ENCODE measurements around the gene LMAN1L. TPM values are rescaled to one million over a fixed set of nuclear protein-coding genes. Genes with fewer than 3 reads are reported as not detected.

LMAN1L gene
- under 1 TPM in 1 of 2 donors, not detected in 1; under 0.01 TPM for total RNA-seq

GRCh38 chr15:74812533-74812932 lies at the start of gene LMAN1L:
Gene LMAN1L, plus strand, starts transcription at chr15:74812835. Its CDS starts 20 bp downstream, at chr15:74812855.

GRCh38 chr15:74781431-74782258 lies 31.0 kb upstream of the LMAN1L start, which contains the start of gene CSK:
Gene CSK, plus strand, starts transcription at chr15:74782080. Its CDS starts 16,218 bp downstream, at chr15:74798298.

GRCh38 chr15:74826364-74826819 lies 13.8 kb downstream of the LMAN1L start, which contains the start of gene CPLX3:
Gene CPLX3, plus strand, starts transcription at chr15:74826627. Its CDS starts 77 bp downstream, at chr15:74826704.

GRCh38 chr15:74842581-74843444 lies 30.2 kb downstream of the LMAN1L start, which contains the start of gene ULK3:
Gene ULK3, minus strand, starts transcription at chr15:74843156. Its CDS starts 51 bp downstream, at chr15:74843105.

GRCh38 chr15:74873036-74873755 lies 60.6 kb downstream of the LMAN1L start, which contains the start of gene SCAMP2:
Gene SCAMP2, minus strand, starts transcription at chr15:74873365. Its CDS starts 110 bp downstream, at chr15:74873255.

Small RNA genes within 50 kb of the gene (small RNA-seq; reads per million reads assigned to genes)
- 0 reads per million in 2 donors for gene CPLX3
- gene MIR4513, result 0 reads per million in 2 donors
- gene MIR6882, result 4.0 to 4.2 reads per million in 2 donors

Other genes starting within 250 kb of the LMAN1L start
- gene CLK3, start 197.0 kb upstream of the LMAN1L start, total RNA-seq, result 10 to 100 TPM; 39.6 to 49.3 TPM
- 10 to 100 TPM in 1 of 2 donors, 1 to 10 TPM in 1; 4.8 to 14.7 TPM for gene EDC3, start 116.8 kb upstream of the LMAN1L start, total RNA-seq
- 1 to 10 TPM; 1.3 to 8.6 TPM for gene CYP1A1, start 87.3 kb upstream of the LMAN1L start, total RNA-seq
- gene CYP1A2, start 64.0 kb upstream of the LMAN1L start, total RNA-seq, result under 1 TPM in 1 of 2 donors, not detected in 1; under 0.01 TPM
- 10 to 100 TPM; 32.0 to 84.6 TPM for gene CSK, start 30.8 kb upstream of the LMAN1L start, total RNA-seq
- not detected for gene CPLX3, start 13.8 kb downstream of the LMAN1L start, total RNA-seq
- gene ULK3, start 30.3 kb downstream of the LMAN1L start, total RNA-seq, result 10 to 100 TPM; 38.0 to 44.0 TPM
- gene SCAMP2, start 60.5 kb downstream of the LMAN1L start, total RNA-seq, result 10 to 100 TPM; 28.3 to 33.4 TPM
- gene MPI, start 77.2 kb downstream of the LMAN1L start, total RNA-seq, result 10 to 100 TPM; 43.4 to 43.6 TPM
- 10 to 100 TPM; 31.6 to 43.0 TPM for gene FAM219B, start 94.0 kb downstream of the LMAN1L start, total RNA-seq
- 10 to 100 TPM; 59.5 to 71.3 TPM for gene COX5A, start 125.2 kb downstream of the LMAN1L start, total RNA-seq
- gene RPP25, start 143.9 kb downstream of the LMAN1L start, total RNA-seq, result 10 to 100 TPM; 29.6 to 67.3 TPM
- gene SCAMP5, start 182.7 kb downstream of the LMAN1L start, total RNA-seq, result 10 to 100 TPM in 1 of 2 donors, 1 to 10 TPM in 1; 10.0 to 10.3 TPM
- gene PPCDC, start 210.8 kb downstream of the LMAN1L start, total RNA-seq, result 10 to 100 TPM; 14.8 to 19.6 TPM

Data from melanocyte of skin (primary cell).